HepG2 (cell line): ENCODE data around the gene RBM34. TPM values are rescaled to one million over a fixed set of nuclear protein-coding genes. Genes with fewer than 3 reads are reported as not detected.

Experiments
- ATAC-seq: fragments of 200-7000 bp; cut with Tn5 transposase; 3 replicates; pipeline ENCODE4 v1.9.1; 2020; ENCODE audit warnings: mild to moderate bottlenecking, moderate library complexity
- BruUV-seq: library from RNA; stranded (reverse); fragments of 400-500 nt; replicated peaks from 2 replicates; lab custom pipeline; 2021; lab: Mats Ljungman, UMichigan
- CTCF ChIA-PET: fragments of 300-600 bp; formaldehyde crosslinking; extraction: SDS; loops from one replicate; lab custom pipeline; 2021; ENCODE audit warnings: low total read pairs, inconsistent platforms, low intra/inter-chr PET ratio; lab: Yijun Ruan, JAX
- POLR2A ChIA-PET: fragments of 350-600 bp; sonication (Branson Sonifier 250); formaldehyde crosslinking; loops from one replicate; lab custom pipeline; 2020; ENCODE audit warnings: antibody characterized with exemption, inconsistent platforms; lab: Yijun Ruan, JAX
- DNase-seq: peaks from one replicate; pipeline ENCODE4 v3.0.0-alpha.2; 2015; ENCODE audit warnings: low spot score
- FAIRE-seq: peaks from 3 replicates; lab custom pipeline; 2011; peaks lifted over from hg19 to GRCh38; lab: Jason Lieb, UNC
- H2AFZ ChIP-seq: one replicate; pipeline ENCODE4 v1.6.1; 2011; ENCODE audit warnings: low read length, inconsistent platforms
- H3K27ac ChIP-seq: fragments of 300-600 bp; 3 replicates; pipeline ENCODE4 v1.8.0; 2011; ENCODE audit warnings: mixed run types, mild to moderate bottlenecking, mixed read lengths, low read length, inconsistent platforms; ENCODE audit not compliant: insufficient read depth; ENCODE audit errors: extremely low read length
- H3K27me3 ChIP-seq, 2 experiments: fragments of 200-600 bp in 1 of 2; 2 replicates in 1 of 2; 3 replicates in 1 of 2; pipeline versions ENCODE4 v1.6.0 to v1.8.0; 2011; ENCODE audit warnings: low read length in 2 of 2, mild to moderate bottlenecking in 2 of 2, moderate library complexity in 2 of 2, inconsistent platforms in 1 of 2; ENCODE audit not compliant: insufficient read depth in 2 of 2, control insufficient read depth in 1 of 2
- H3K36me3 ChIP-seq, 2 experiments: fragments of 200-600 bp in 1 of 2; replicated peaks in 1 of 2; 2 replicates in 1 of 2; 3 replicates in 1 of 2; pipeline versions ENCODE4 v1.5.1 to v1.8.0; 2011; ENCODE audit warnings: low read length in 2 of 2, inconsistent platforms in 1 of 2; ENCODE audit not compliant: insufficient read depth in 2 of 2, control insufficient read depth in 1 of 2
- H3K4me1 ChIP-seq: 2 replicates; pipeline ENCODE4 v1.5.1; 2012; ENCODE audit warnings: low read length, inconsistent platforms; ENCODE audit not compliant: insufficient read depth
- H3K4me2 ChIP-seq: 2 replicates; pipeline ENCODE4 v1.6.0; 2011; ENCODE audit warnings: low read depth, low read length, inconsistent platforms
- H3K4me3 ChIP-seq, 3 experiments: fragments of 200-600 bp in 1 of 3; sonication (generic), shearing (Covaris generic) in 1 of 3; replicated peaks in 1 of 3; 2 replicates each; pipeline ENCODE4 v1.5.1; 2011 to 2016; ENCODE audit warnings: low read length in 3 of 3, inconsistent platforms in 2 of 3, low read depth in 2 of 3, mild to moderate bottlenecking in 2 of 3, control low read depth in 1 of 3, mixed read lengths in 1 of 3; ENCODE audit not compliant: insufficient read depth in 1 of 3
- H3K79me2 ChIP-seq: one replicate; pipeline ENCODE4 v1.6.1; 2011; ENCODE audit warnings: low read length, inconsistent platforms; ENCODE audit not compliant: insufficient read depth
- H3K9ac ChIP-seq: 2 replicates; pipeline ENCODE4 v1.6.0; 2011; ENCODE audit warnings: mild to moderate bottlenecking, low read depth, low read length, inconsistent platforms; ENCODE audit not compliant: insufficient read depth
- H3K9me3 ChIP-seq: 2 replicates; pipeline ENCODE4 v1.5.1; 2012; ENCODE audit warnings: mild to moderate bottlenecking, low read length
- H4K20me1 ChIP-seq: 2 replicates; pipeline ENCODE4 v1.6.0; 2011; ENCODE audit warnings: inconsistent platforms, mild to moderate bottlenecking, low read length, moderate library complexity; ENCODE audit not compliant: insufficient read depth
- ETS1 ChIP-seq: sonication (generic); formaldehyde crosslinking; IDR thresholded peaks from 2 replicates; pipeline ENCODE4 v1.4.0; 2020; ENCODE audit warnings: missing genetic modification reagents
- MTA1 ChIP-seq: sonication (generic); formaldehyde crosslinking; IDR thresholded peaks from 2 replicates; pipeline ENCODE4 v1.4.0; 2020; ENCODE audit warnings: missing genetic modification reagents, mild to moderate bottlenecking, borderline replicate concordance
- NFYC ChIP-seq: IDR thresholded peaks from 2 replicates; pipeline ENCODE4 v1.6.1; 2016; ENCODE audit warnings: missing genetic modification reagents, missing compliant biosample characterization
- SMYD3 ChIP-seq: sonication (generic); formaldehyde crosslinking; IDR thresholded peaks from 2 replicates; pipeline ENCODE4 v1.8.1; 2023; ENCODE audit warnings: mild to moderate bottlenecking, missing genetic modification reagents
- TP53 ChIP-seq: sonication (generic); formaldehyde crosslinking; conservative IDR thresholded peaks from 2 replicates; pipeline ENCODE4 v1.4.0; 2020; ENCODE audit warnings: missing genetic modification reagents
- ZNF138 ChIP-seq: sonication (generic); formaldehyde crosslinking; IDR thresholded peaks from 2 replicates; pipeline ENCODE4 v1.5.0; 2020; ENCODE audit warnings: mild to moderate bottlenecking, low read depth, missing genetic modification reagents
- ZNF530 ChIP-seq: sonication (generic); formaldehyde crosslinking; IDR thresholded peaks from 2 replicates; pipeline ENCODE4 v1.5.0; 2020; ENCODE audit warnings: low read depth, mild to moderate bottlenecking, missing genetic modification reagents
- ZNF577 ChIP-seq: sonication (generic); formaldehyde crosslinking; IDR thresholded peaks from 2 replicates; pipeline ENCODE4 v1.4.0; 2020; ENCODE audit warnings: mild to moderate bottlenecking, low read depth, missing genetic modification reagents, borderline replicate concordance
- ZNF629 ChIP-seq: sonication (generic); formaldehyde crosslinking; conservative IDR thresholded peaks from 2 replicates; pipeline ENCODE4 v1.5.0; 2020; ENCODE audit warnings: missing genetic modification reagents
- ZNF777 ChIP-seq: sonication (generic); formaldehyde crosslinking; IDR thresholded peaks from 2 replicates; pipeline ENCODE4 v1.4.0; 2020; ENCODE audit warnings: missing genetic modification reagents
- ZNF841 ChIP-seq: sonication (generic); formaldehyde crosslinking; IDR thresholded peaks from 2 replicates; pipeline ENCODE4 v1.8.1; 2023; ENCODE audit warnings: missing genetic modification reagents, borderline replicate concordance
- WGBS: methylation state at CpG from one replicate; pipeline ENCODE4 v1.1.6; 2017; ENCODE audit warnings: low lambda C conversion rate; 5-methylcytosine and 5-hydroxymethylcytosine counted together
- in situ Hi-C: cut with HindIII; loops from 2 replicates; pipeline ENCODE4 v1.10.0; 2017; ENCODE audit warnings: low pct_unique_long_range_greater_than_20kb; ENCODE audit not compliant: extremely low pct_ligation_motif_present
- intact Hi-C: fragments of 100-400 bp; cut with micrococcal nuclease; formaldehyde crosslinking; loops from one replicate; pipeline ENCODE4 v1.10.0; 2022; ENCODE audit not compliant: unreplicated experiment
- polyA plus RNA-seq, 8 experiments: library from polyadenylated mRNA; depleted of rRNA in 3 of 8; stranded (reverse) in 7 of 8; unstranded in 1 of 8; fragments of >200 nt; fragmentation: Illumina TruSeq in 4 of 8; extraction: Trizol in 4 of 8; gene quantifications; 2 replicates each; pipeline versions ENCODE4 v1.2.1 to v1.2.3, GENCODE V29; 2011 to 2016; ENCODE audit warnings: low read depth in 4 of 8, missing spikeins in 1 of 8, mixed read lengths in 1 of 8; ENCODE audit not compliant: insufficient read depth in 1 of 8
- total RNA-seq, 5 experiments: library from RNA; depleted of rRNA; stranded (reverse); fragments of >200 nt; fragmentation: Illumina TruSeq; extraction: Trizol; gene quantifications; 2 replicates each; pipeline ENCODE4 v1.2.3, GENCODE V29; 2016; ENCODE audit warnings: low read depth in 1 of 5
- TF ChIP-seq, protein P1 (sequence below): sonication (generic); formaldehyde crosslinking; IDR thresholded peaks from 2 replicates; pipeline ENCODE4 v1.4.0; 2020; ENCODE audit warnings: missing genetic modification reagents
- TF ChIP-seq, protein P2 (sequence below): IDR thresholded peaks from 2 replicates; pipeline ENCODE4 v1.6.1; 2012; ENCODE audit warnings: inconsistent platforms
- TF ChIP-seq, protein P3 (sequence below), 2 experiments: sonication (generic) in 1 of 2; formaldehyde crosslinking in 1 of 2; IDR thresholded peaks; 2 replicates each; pipeline versions ENCODE4 v1.5.1 to v1.6.1; 2011 to 2020; ENCODE audit warnings: borderline replicate concordance in 1 of 2, low read depth in 1 of 2, low read length in 1 of 2, mild to moderate bottlenecking in 1 of 2, missing genetic modification reagents in 1 of 2, moderate library complexity in 1 of 2

The RBM34 gene
- total and polyA plus RNA-seq, 2 of the 13 experiments (the other 11 are each of a cell fraction or from before 2014, with no cell fraction given), result 34.7 to 73.0 TPM

DNA sequence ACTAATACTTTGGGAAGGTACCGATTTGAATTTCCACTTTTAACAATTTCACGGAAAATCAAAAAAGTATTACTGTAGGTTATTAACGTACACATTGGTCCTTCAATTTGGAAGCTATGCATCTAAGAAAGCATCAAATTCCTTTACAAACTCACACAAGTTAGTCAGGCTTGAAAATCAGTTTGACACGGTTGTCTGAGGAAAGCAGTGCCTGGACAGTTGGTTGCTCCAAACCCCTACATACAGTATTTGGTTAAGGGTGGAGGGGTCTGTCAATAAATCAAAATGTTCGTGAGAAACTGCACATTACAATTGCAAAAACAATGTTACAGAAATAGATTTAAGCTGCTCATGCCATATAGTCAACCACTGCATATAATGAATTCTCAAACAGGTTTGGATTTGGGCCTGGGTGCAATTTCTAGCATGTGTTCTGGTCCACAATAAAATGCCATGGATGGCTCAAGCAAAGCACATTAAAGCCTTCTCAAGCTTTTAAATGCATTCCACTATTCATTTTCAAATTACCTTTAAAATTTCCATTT lies 19.9 kb upstream of the RBM34 start:
- Histone ChIP-seq H2AFZ (no peak overlapping the region), H3K4me1 (no peaks in the 10 kb centered on the region), H3K27me3 (no peaks in the 10 kb centered on the region), H4K20me1 (no peaks in the 10 kb centered on the region), H3K4me3 (no peak overlapping the region), H3K9me3 (no peaks in the 10 kb centered on the region)
- WGBS, result 96% methylated on average over 5 of the region's 5 CpGs
- BruUV-seq, result no TSS peak
- intact Hi-C loops, result no loop called here
- CTCF ChIA-PET, result no interaction called here
- FAIRE-seq, result no peak
- TF ChIP-seq ZNF841 (no peak), SMYD3 (no peak), ZNF777 (no peak), ZNF530 (no peak), ZNF138 (CRISPR knock-in tag) (no peak), MTA1 (no peak), NFYC (no peak), ETS1 (no peak), TP53 (CRISPR knock-in tag) (no peak), ZNF577 (CRISPR knock-in tag) (no peak), ZNF629 (CRISPR knock-in tag) (no peak)
- TF ChIP-seq, protein P1, sequence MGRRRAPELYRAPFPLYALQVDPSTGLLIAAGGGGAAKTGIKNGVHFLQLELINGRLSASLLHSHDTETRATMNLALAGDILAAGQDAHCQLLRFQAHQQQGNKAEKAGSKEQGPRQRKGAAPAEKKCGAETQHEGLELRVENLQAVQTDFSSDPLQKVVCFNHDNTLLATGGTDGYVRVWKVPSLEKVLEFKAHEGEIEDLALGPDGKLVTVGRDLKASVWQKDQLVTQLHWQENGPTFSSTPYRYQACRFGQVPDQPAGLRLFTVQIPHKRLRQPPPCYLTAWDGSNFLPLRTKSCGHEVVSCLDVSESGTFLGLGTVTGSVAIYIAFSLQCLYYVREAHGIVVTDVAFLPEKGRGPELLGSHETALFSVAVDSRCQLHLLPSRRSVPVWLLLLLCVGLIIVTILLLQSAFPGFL (CRISPR knock-in tag), result no peak
- TF ChIP-seq, protein P2, sequence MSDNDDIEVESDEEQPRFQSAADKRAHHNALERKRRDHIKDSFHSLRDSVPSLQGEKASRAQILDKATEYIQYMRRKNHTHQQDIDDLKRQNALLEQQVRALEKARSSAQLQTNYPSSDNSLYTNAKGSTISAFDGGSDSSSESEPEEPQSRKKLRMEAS, result no peak
- TF ChIP-seq, protein P3, sequence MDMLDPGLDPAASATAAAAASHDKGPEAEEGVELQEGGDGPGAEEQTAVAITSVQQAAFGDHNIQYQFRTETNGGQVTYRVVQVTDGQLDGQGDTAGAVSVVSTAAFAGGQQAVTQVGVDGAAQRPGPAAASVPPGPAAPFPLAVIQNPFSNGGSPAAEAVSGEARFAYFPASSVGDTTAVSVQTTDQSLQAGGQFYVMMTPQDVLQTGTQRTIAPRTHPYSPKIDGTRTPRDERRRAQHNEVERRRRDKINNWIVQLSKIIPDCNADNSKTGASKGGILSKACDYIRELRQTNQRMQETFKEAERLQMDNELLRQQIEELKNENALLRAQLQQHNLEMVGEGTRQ (IDR thresholded peaks at IDR 0.05; ENCODE audit: low read depth, low read length), result no peak
- TF ChIP-seq, protein P3 (CRISPR knock-in tag; IDR thresholded peaks at IDR 0.05; ENCODE audit: borderline replicate concordance), result no peak
- TF ChIP-seq, all 625 proteins: peak for 0
- in situ Hi-C loops, result no loop called here
- no peak overlapping the region for H3K4me2 ChIP-seq
- no peak for DNase-seq
- H3K27ac ChIP-seq, result no peak overlapping the region
- no peaks in the 10 kb centered on the region for H3K79me2 ChIP-seq
- POLR2A ChIA-PET, result no interaction called here
- ATAC-seq, result no peak
- peaks cover 8 to 45% of the 10 kb centered on the region in 2 experiments; a peak in 4 of 5 replicates for H3K36me3 ChIP-seq
- no peak overlapping the region for H3K9ac ChIP-seq
